Measurements from ENCODE around the gene RNF40.
"Not testable (repeated sequence)": the region's sequence is repeated elsewhere in the genome, so short reads cannot be mapped to it uniquely, and the experiment has no call there.

The RNF40 gene

DNA sequence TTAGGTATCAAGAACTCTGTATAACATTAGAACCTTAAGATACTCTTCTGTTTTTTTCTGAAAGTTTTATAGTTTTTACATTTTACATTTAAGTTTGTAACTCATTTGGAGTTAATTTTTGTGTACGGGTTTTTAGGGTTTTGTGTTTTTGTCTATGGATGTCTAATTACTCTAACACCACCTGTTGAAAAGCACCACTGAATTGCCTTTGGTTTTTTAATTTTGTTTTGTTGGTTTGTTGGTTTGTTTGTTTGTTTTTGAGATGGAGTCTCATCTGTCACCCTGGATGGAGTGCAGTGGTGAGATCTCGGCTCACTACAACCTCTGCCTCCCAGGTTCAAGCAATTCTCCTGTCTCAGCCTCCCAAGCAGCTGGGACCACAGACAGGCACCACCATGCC, 54.6 kb downstream of the RNF40 start:
- DNase-seq (ENCODE audit: low read depth, low spot score) = no peak

GRCh38 chr16:30820952-30821421, 58.9 kb downstream of the RNF40 start:
- DNase-seq (ENCODE audit: low read depth, low spot score) = no peak

DNA sequence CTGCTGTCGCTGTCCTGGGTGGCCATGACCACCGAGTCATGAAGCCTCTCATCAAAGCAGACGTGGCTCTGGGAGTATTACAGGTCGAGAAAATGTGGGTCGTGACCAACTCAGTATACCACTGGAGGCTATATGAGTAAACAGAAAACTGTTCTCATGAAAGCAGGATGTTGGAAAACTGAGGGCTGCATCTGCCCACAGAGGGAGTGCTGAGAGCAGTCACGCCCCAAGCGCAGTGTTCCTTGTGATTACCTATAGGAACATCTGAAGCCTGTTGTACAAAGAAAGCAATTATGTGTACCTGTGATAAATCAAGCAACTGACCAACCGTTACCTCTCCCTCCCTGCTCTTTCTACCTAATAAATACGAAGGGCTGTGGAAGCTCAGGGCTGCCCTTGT, 59.3 kb downstream of the RNF40 start:
- DNase-seq (ENCODE audit: low read depth, low spot score) = not testable (repeated sequence)

DNA sequence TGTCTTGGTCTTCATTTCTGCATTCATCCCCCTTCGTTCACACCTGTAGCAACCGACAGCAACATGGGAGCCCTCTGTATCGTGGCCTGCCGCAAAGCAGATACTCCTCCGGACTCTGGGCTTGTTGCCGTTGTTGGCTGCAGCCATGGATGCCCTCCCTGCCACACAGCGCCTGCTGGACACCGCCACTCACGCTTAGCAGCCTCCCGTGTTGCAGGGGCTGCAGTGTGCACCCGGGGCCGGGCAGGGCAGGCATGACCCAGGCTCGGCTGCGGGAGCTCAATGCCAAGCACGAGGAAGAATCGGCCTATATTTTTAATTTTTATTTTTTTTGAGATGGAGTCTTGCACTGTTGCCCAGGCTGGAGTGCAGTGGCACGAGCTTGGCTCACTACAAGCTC, 59.8 kb downstream of the RNF40 start:
- no peak for DNase-seq (ENCODE audit: low read depth, low spot score)

Data from smooth muscle cell of the brain vasculature (primary cell).